HepG2 (cell line): ENCODE measurements around the gene MBTPS1. TPM values are rescaled to one million over a fixed set of nuclear protein-coding genes. Genes with fewer than 3 reads are reported as not detected.

ENCODE experiments used
- ATAC-seq: fragments of 200-7000 bp; cut with Tn5 transposase; 3 replicates; pipeline ENCODE4 v1.9.1; 2020; ENCODE audit warnings: mild to moderate bottlenecking, moderate library complexity
- BruUV-seq: library from RNA; stranded (reverse); fragments of 400-500 nt; replicated peaks from 2 replicates; lab custom pipeline; 2021; lab: Mats Ljungman, UMichigan
- CTCF ChIA-PET: fragments of 300-600 bp; formaldehyde crosslinking; extraction: SDS; loops from one replicate; lab custom pipeline; 2021; ENCODE audit warnings: low total read pairs, inconsistent platforms, low intra/inter-chr PET ratio; lab: Yijun Ruan, JAX
- POLR2A ChIA-PET: fragments of 350-600 bp; sonication (Branson Sonifier 250); formaldehyde crosslinking; loops from one replicate; lab custom pipeline; 2020; ENCODE audit warnings: antibody characterized with exemption, inconsistent platforms; lab: Yijun Ruan, JAX
- DNase-seq: peaks from one replicate; pipeline ENCODE4 v3.0.0-alpha.2; 2015; ENCODE audit warnings: low spot score
- FAIRE-seq: peaks from 3 replicates; lab custom pipeline; 2011; peaks lifted over from hg19 to GRCh38; lab: Jason Lieb, UNC
- H2AFZ ChIP-seq: one replicate; pipeline ENCODE4 v1.6.1; 2011; ENCODE audit warnings: low read length, inconsistent platforms
- H3K27ac ChIP-seq: fragments of 300-600 bp; 3 replicates; pipeline ENCODE4 v1.8.0; 2011; ENCODE audit warnings: mixed run types, mild to moderate bottlenecking, mixed read lengths, low read length, inconsistent platforms; ENCODE audit not compliant: insufficient read depth; ENCODE audit errors: extremely low read length
- H3K27me3 ChIP-seq, 2 experiments: fragments of 200-600 bp in 1 of 2; 2 replicates in 1 of 2; 3 replicates in 1 of 2; pipeline versions ENCODE4 v1.6.0 to v1.8.0; 2011; ENCODE audit warnings: low read length in 2 of 2, mild to moderate bottlenecking in 2 of 2, moderate library complexity in 2 of 2, inconsistent platforms in 1 of 2; ENCODE audit not compliant: insufficient read depth in 2 of 2, control insufficient read depth in 1 of 2
- H3K36me3 ChIP-seq, 2 experiments: fragments of 200-600 bp in 1 of 2; replicated peaks in 1 of 2; 2 replicates in 1 of 2; 3 replicates in 1 of 2; pipeline versions ENCODE4 v1.5.1 to v1.8.0; 2011; ENCODE audit warnings: low read length in 2 of 2, inconsistent platforms in 1 of 2; ENCODE audit not compliant: insufficient read depth in 2 of 2, control insufficient read depth in 1 of 2
- H3K4me1 ChIP-seq: 2 replicates; pipeline ENCODE4 v1.5.1; 2012; ENCODE audit warnings: low read length, inconsistent platforms; ENCODE audit not compliant: insufficient read depth
- H3K4me2 ChIP-seq: 2 replicates; pipeline ENCODE4 v1.6.0; 2011; ENCODE audit warnings: low read depth, low read length, inconsistent platforms
- H3K4me3 ChIP-seq, 3 experiments: fragments of 200-600 bp in 1 of 3; sonication (generic), shearing (Covaris generic) in 1 of 3; replicated peaks in 1 of 3; 2 replicates each; pipeline ENCODE4 v1.5.1; 2011 to 2016; ENCODE audit warnings: low read length in 3 of 3, inconsistent platforms in 2 of 3, low read depth in 2 of 3, mild to moderate bottlenecking in 2 of 3, control low read depth in 1 of 3, mixed read lengths in 1 of 3; ENCODE audit not compliant: insufficient read depth in 1 of 3
- H3K79me2 ChIP-seq: one replicate; pipeline ENCODE4 v1.6.1; 2011; ENCODE audit warnings: low read length, inconsistent platforms; ENCODE audit not compliant: insufficient read depth
- H3K9ac ChIP-seq: 2 replicates; pipeline ENCODE4 v1.6.0; 2011; ENCODE audit warnings: mild to moderate bottlenecking, low read depth, low read length, inconsistent platforms; ENCODE audit not compliant: insufficient read depth
- H3K9me3 ChIP-seq: 2 replicates; pipeline ENCODE4 v1.5.1; 2012; ENCODE audit warnings: mild to moderate bottlenecking, low read length
- H4K20me1 ChIP-seq: 2 replicates; pipeline ENCODE4 v1.6.0; 2011; ENCODE audit warnings: inconsistent platforms, mild to moderate bottlenecking, low read length, moderate library complexity; ENCODE audit not compliant: insufficient read depth
- MED13 ChIP-seq: sonication (generic); formaldehyde crosslinking; IDR thresholded peaks from 2 replicates; pipeline ENCODE4 v1.5.0; 2020; ENCODE audit warnings: missing genetic modification reagents
- RORA ChIP-seq: sonication (generic); formaldehyde crosslinking; IDR thresholded peaks from 2 replicates; pipeline ENCODE4 v1.5.0; 2020; ENCODE audit warnings: mild to moderate bottlenecking, missing genetic modification reagents, moderate library complexity
- TBX2 ChIP-seq: sonication (generic); formaldehyde crosslinking; IDR thresholded peaks from 2 replicates; pipeline ENCODE4 v1.5.0; 2020; ENCODE audit warnings: missing genetic modification reagents, mild to moderate bottlenecking, borderline replicate concordance
- ZBTB25 ChIP-seq: IDR thresholded peaks from 2 replicates; pipeline ENCODE4 v1.6.1; 2018; ENCODE audit warnings: missing genetic modification reagents
- ZNF382 ChIP-seq: sonication (generic); formaldehyde crosslinking; IDR thresholded peaks from 2 replicates; pipeline ENCODE4 v1.5.0; 2020; ENCODE audit warnings: missing genetic modification reagents, mild to moderate bottlenecking, borderline replicate concordance
- WGBS: methylation state at CpG from one replicate; pipeline ENCODE4 v1.1.6; 2017; ENCODE audit warnings: low lambda C conversion rate; 5-methylcytosine and 5-hydroxymethylcytosine counted together
- in situ Hi-C: cut with HindIII; loops from 2 replicates; pipeline ENCODE4 v1.10.0; 2017; ENCODE audit warnings: low pct_unique_long_range_greater_than_20kb; ENCODE audit not compliant: extremely low pct_ligation_motif_present
- intact Hi-C: fragments of 100-400 bp; cut with micrococcal nuclease; formaldehyde crosslinking; loops from one replicate; pipeline ENCODE4 v1.10.0; 2022; ENCODE audit not compliant: unreplicated experiment
- polyA plus RNA-seq, 8 experiments: library from polyadenylated mRNA; depleted of rRNA in 3 of 8; stranded (reverse) in 7 of 8; unstranded in 1 of 8; fragments of >200 nt; fragmentation: Illumina TruSeq in 4 of 8; extraction: Trizol in 4 of 8; gene quantifications; 2 replicates each; pipeline versions ENCODE4 v1.2.1 to v1.2.3, GENCODE V29; 2011 to 2016; ENCODE audit warnings: low read depth in 4 of 8, missing spikeins in 1 of 8, mixed read lengths in 1 of 8; ENCODE audit not compliant: insufficient read depth in 1 of 8
- total RNA-seq, 5 experiments: library from RNA; depleted of rRNA; stranded (reverse); fragments of >200 nt; fragmentation: Illumina TruSeq; extraction: Trizol; gene quantifications; 2 replicates each; pipeline ENCODE4 v1.2.3, GENCODE V29; 2016; ENCODE audit warnings: low read depth in 1 of 5

Gene MBTPS1
- total and polyA plus RNA-seq, 2 of the 13 experiments (the other 11 are each of a cell fraction or from before 2014, with no cell fraction given) = 56.7 to 91.3 TPM

GRCh38 chr16:84041881-84042280, 74.9 kb downstream of the MBTPS1 start (continued):
- TF ChIP-seq RORA (CRISPR knock-in tag) = no peak

DNA sequence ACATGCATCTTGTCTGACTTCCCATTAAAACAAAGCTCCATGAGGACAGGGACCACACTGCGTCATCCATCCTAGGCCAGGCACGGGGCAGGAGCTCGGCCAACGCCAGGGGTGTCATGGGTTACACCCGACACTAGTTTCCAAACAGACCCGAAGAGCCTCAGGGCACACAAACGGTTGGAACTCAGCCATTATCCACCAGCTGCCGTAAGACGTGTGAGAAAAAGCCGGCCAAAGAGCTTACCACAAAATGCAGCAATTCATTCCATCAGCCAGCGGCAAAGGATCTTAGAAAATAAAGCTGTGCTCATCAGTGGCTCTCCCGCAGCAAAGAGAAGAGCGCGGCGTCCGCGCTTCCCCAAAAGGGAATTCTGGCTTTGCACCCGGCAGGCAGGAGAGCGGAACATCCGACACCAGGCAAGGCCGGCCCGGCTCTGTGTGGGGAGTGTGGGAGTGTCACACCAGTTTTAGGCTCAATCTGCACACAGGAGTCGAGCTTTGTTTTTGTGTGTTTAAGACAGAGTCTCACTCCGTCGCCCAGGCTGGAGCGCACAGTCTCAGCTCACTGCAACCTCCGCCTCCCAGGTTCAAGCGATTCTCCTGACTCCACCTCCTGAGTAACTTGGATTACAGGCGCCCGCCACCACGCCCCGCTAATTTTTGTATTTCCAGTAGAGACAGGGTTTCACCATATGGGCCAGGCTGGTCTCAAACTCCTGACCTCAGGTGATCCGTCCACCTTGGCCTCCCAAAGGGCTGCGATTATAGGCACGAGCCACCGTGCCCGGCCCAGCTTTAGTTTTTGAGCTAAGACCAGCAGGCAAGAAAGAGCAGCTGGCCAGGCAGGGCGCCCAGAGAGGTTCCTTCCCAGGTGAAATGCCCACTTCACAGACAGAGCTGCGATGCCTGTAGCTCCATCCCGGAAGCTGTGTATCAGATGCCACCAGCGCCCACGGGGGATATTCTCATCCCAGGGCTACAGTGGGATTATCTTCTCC, 75.6 kb downstream of the MBTPS1 start:
- WGBS = 77% methylated on average over 41 of the region's 42 CpGs
- FAIRE-seq = no peak
- intact Hi-C loops = loop anchor here (5.0 kb wide), 1 partner anchor 69 kb away; no protein-coding TSS in a partner anchor
- no peak for DNase-seq
- Histone ChIP-seq H3K4me3 (no peak overlapping the region), H3K79me2 (no peaks in the 10 kb centered on the region), H3K27me3 (peaks cover 3 to 48% of the 10 kb centered on the region in 2 experiments; a peak in 3 of 5 replicates), H4K20me1 (no peaks in the 10 kb centered on the region), H2AFZ (no peak overlapping the region), H3K4me2 (no peak overlapping the region), H3K9ac (no peak overlapping the region), H3K4me1 (peaks cover 24% of the 10 kb centered on the region), H3K36me3 (no peaks in the 10 kb centered on the region), H3K9me3 (no peaks in the 10 kb centered on the region), H3K27ac (no peak overlapping the region)
- ChIA-PET CTCF (no interaction called here), POLR2A (interaction anchor here (0.6 kb wide), 1 partner anchor 27 kb away, joined by 3 read pairs; no protein-coding TSS in a partner anchor)
- ATAC-seq = no peak
- no TSS peak for BruUV-seq
- in situ Hi-C loops = loop anchor here (5.0 to 10.0 kb wide), 3 partner anchors 84 to 216 kb away; no protein-coding TSS in a partner anchor
- TF ChIP-seq ZBTB25 (CRISPR knock-in tag) (no peak), TBX2 (CRISPR knock-in tag) (no peak), MED13 (CRISPR knock-in tag) (no peak), ZNF382 (no peak)
